Liver (tissue), 3 donors: ENCODE measurements around the gene TBC1D10A.

Source experiments
- ATF3 ChIP-seq: IDR thresholded peaks from 2 replicates; pipeline ENCODE4 v1.6.1; 2016; ENCODE audit warnings: antibody characterized with exemption
- CTCF ChIP-seq: fragments of 150-350 bp; IDR thresholded peaks from 2 replicates; pipeline ENCODE4 v1.5.1; 2017; ENCODE audit warnings: improper control_type of control experiment, low read depth, low read length; ENCODE audit not compliant: missing input control
- FOXA1 ChIP-seq: IDR thresholded peaks from 2 replicates; pipeline ENCODE4 v1.6.1; 2016; ENCODE audit warnings: antibody characterized with exemption
- FOXA2 ChIP-seq: IDR thresholded peaks from 2 replicates; pipeline ENCODE4 v1.6.1; 2016; ENCODE audit warnings: antibody characterized with exemption
- GABPA ChIP-seq, 2 donors: IDR thresholded peaks in 1 of 2; conservative IDR thresholded peaks in 1 of 2; 2 replicates each; pipeline ENCODE4 v1.6.1; 2016; ENCODE audit warnings: antibody characterized with exemption in 2 of 2, mild to moderate bottlenecking in 1 of 2, moderate library complexity in 1 of 2
- JUND ChIP-seq, 2 donors: IDR thresholded peaks; 2 replicates each; pipeline ENCODE4 v1.6.1; 2016; ENCODE audit warnings: antibody characterized with exemption in 2 of 2
- MAX ChIP-seq: IDR thresholded peaks from 2 replicates; pipeline ENCODE4 v1.6.1; 2016; ENCODE audit warnings: antibody characterized with exemption
- RAD21 ChIP-seq, 2 donors: IDR thresholded peaks; 2 replicates each; pipeline ENCODE4 v1.6.1; 2016; ENCODE audit warnings: antibody characterized with exemption in 2 of 2, mild to moderate bottlenecking in 2 of 2
- RXRA ChIP-seq, 2 donors: IDR thresholded peaks; 2 replicates each; pipeline ENCODE4 v1.6.1; 2017 to 2018; ENCODE audit warnings: antibody characterized with exemption in 2 of 2, mild to moderate bottlenecking in 1 of 2
- SP1 ChIP-seq: IDR thresholded peaks from 2 replicates; pipeline ENCODE4 v1.6.1; 2018; ENCODE audit warnings: antibody characterized with exemption, mild to moderate bottlenecking
- TAF1 ChIP-seq: conservative IDR thresholded peaks from 2 replicates; pipeline ENCODE4 v1.6.1; 2016; ENCODE audit warnings: antibody characterized with exemption, mild to moderate bottlenecking
- YY1 ChIP-seq: IDR thresholded peaks from 2 replicates; pipeline ENCODE4 v1.6.1; 2016; ENCODE audit warnings: antibody characterized with exemption, mild to moderate bottlenecking
- ZBTB33 ChIP-seq: IDR thresholded peaks from 2 replicates; pipeline ENCODE4 v1.6.1; 2016; ENCODE audit warnings: antibody characterized with exemption
- TF ChIP-seq, protein P1 (sequence below): IDR thresholded peaks from 2 replicates; pipeline ENCODE4 v1.6.1; 2016; ENCODE audit warnings: antibody characterized with exemption, mild to moderate bottlenecking
- donor health status: healthy.
- donor health status: healthy.

GRCh38 chr22:30248484-30248883, 78.3 kb downstream of the TBC1D10A start:
- TF ChIP-seq CTCF = no peak
- no peak for TF ChIP-seq RAD21 (IDR thresholded peaks at IDR 0.05)
- no peak for TF ChIP-seq YY1
- no peak for TF ChIP-seq JUND (IDR thresholded peaks at IDR 0.05)
- no peak for TF ChIP-seq MAX
- no peak for TF ChIP-seq ATF3
- TF ChIP-seq TAF1 = no peak
- no peak for TF ChIP-seq RXRA (IDR thresholded peaks at IDR 0.05)
- no peak for TF ChIP-seq SP1
- TF ChIP-seq, protein P1, sequence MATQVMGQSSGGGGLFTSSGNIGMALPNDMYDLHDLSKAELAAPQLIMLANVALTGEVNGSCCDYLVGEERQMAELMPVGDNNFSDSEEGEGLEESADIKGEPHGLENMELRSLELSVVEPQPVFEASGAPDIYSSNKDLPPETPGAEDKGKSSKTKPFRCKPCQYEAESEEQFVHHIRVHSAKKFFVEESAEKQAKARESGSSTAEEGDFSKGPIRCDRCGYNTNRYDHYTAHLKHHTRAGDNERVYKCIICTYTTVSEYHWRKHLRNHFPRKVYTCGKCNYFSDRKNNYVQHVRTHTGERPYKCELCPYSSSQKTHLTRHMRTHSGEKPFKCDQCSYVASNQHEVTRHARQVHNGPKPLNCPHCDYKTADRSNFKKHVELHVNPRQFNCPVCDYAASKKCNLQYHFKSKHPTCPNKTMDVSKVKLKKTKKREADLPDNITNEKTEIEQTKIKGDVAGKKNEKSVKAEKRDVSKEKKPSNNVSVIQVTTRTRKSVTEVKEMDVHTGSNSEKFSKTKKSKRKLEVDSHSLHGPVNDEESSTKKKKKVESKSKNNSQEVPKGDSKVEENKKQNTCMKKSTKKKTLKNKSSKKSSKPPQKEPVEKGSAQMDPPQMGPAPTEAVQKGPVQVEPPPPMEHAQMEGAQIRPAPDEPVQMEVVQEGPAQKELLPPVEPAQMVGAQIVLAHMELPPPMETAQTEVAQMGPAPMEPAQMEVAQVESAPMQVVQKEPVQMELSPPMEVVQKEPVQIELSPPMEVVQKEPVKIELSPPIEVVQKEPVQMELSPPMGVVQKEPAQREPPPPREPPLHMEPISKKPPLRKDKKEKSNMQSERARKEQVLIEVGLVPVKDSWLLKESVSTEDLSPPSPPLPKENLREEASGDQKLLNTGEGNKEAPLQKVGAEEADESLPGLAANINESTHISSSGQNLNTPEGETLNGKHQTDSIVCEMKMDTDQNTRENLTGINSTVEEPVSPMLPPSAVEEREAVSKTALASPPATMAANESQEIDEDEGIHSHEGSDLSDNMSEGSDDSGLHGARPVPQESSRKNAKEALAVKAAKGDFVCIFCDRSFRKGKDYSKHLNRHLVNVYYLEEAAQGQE = no peak
- TF ChIP-seq GABPA (IDR thresholded peaks at IDR 0.05 in 1 of 2, conservative IDR thresholded peaks at IDR 0.05 in 1 of 2) = no peak
- no peak for TF ChIP-seq FOXA1
- TF ChIP-seq ZBTB33 = no peak
- no peak for TF ChIP-seq FOXA2
